HCT116 (cell line): Measurements from ENCODE around the gene SPI1.

Source experiments
- JUND ChIP-seq: IDR thresholded peaks from 2 replicates; pipeline ENCODE4 v1.6.1; 2012
- POLR2A ChIP-seq: IDR thresholded peaks from 2 replicates; pipeline ENCODE4 v1.7.0; 2011; ENCODE audit warnings: borderline replicate concordance; ENCODE audit not compliant: insufficient read depth, insufficient read length; ENCODE audit errors: extremely low read depth

DNA sequence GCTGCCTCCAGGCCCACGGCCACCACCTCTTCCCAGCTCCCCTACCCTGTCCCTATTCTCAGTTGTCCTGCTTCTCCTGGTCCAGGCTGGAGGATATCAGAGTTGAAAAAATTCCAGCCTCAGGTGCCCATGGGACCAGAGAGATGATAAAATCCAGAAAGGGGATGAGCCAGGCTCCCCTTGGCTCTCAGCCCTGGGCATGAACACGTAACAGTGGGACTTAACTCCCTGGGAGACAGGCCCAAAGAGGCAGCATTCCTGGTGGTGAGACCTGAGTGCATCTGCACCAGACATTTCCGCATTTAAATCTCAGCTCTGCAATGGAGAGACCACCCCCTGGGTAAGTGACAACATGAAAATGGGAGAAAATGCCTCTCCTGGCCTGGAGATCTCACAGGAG lies 19.7 kb upstream of the SPI1 start:
- no peak for TF ChIP-seq JUND
- TF ChIP-seq POLR2A, result no peak
